ENCODE results near the gene PGBD1. TPM values are rescaled to one million over a fixed set of nuclear protein-coding genes. Genes with fewer than 3 reads are reported as not detected.
A peak's percentile ranks its signal among the peaks of the same experiment; 100 is the strongest.

Gene PGBD1
- polyA plus RNA-seq, 1 of the 3 experiments (the other 2 are of a cell fraction): 2.5 TPM

DNA sequence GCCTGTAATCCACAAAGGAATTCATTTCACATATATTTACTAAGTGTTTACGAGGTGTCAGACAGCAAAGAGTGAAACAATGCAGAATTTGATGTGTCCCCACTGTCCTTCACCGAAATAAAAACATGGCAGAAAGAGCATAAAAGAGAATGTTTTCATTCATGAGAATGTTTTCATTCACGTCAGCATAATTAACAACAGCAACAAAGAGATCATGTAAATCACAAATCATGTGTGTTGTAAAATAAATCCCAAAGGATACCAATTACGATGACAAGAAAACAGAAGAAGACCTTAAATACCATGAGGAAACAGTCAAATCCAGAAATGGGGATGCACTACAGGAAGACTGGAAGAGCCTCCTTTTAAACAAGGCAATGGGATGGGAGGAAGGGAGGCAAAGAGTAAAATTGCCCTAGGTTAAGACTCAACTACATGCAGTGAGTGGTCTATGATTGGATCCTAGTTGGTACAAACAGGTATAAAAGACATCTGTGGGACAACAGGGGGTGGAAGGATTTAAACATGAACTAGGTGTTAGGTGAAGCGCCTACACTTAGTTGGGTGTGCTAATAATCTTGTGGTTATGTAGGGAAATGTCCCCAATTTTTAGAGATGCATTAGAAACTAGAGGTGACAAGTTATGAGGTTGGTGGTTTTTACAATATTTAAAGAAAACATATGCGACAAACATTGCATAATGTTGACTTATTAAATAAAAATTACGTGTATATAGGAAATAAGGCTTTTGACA is 53.1 kb downstream of the PGBD1 start:
- DNase-seq: no peak
- WGBS (ENCODE audit: low lambda C conversion rate): 89% methylated on average over 7 of the region's 7 CpGs

DNA sequence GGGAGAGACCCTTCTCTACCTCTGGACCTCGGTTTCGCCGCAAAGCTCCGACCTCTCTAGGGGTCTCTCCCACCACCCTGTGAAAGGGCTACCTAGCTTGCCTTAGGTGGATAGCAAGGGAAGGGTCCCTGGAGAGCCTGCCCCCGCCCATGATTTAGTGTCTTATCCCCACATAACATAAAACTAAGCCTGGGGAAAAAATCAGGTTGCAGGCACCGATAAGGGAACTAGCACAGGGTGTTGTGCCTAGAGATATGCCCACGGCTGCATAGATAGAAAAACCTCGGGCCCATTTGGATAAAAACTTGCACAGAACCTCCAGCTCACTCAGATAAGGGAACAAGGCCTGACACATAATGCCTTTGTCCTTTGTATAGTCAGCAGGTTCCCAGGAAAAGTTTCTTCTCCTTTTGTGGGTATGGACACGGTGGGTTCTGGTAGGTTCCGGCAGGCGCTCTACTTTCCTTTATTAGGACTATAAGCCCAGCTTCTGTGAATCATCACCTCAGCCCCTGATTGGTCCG is 53.7 kb downstream of the PGBD1 start:
- WGBS (ENCODE audit: low lambda C conversion rate): 28% methylated on average over 12 of the region's 12 CpGs
- Histone ChIP-seq H3K4me1 (ENCODE audit: control insufficient read depth in 1 of 2, insufficient read depth in 2 of 2, low read depth in 1 of 2, low read length in 1 of 2) (peaks cover 0 to 7% of the 10 kb centered on the region in 2 experiments; a peak in 2 of 4 replicates), H3F3A (replicated peaks; ENCODE audit: insufficient read depth) (peaks cover 11% of the 10 kb centered on the region), H4K20me1 (ENCODE audit: insufficient read depth) (no peaks in the 10 kb centered on the region), H3K9ac (peak overlapping the region; percentile 10; the same call in 1 of the 2 replicates), H2AFZ (ENCODE audit: low read depth) (peak overlapping the region; percentile 80; the same call in 1 of the 2 replicates), H3K36me3 (replicated peaks in 1 of 2; ENCODE audit: control insufficient read depth in 1 of 2, insufficient read depth in 2 of 2, low read length in 1 of 2) (no peaks in the 10 kb centered on the region), H3K9me3 (no peaks in the 10 kb centered on the region), H3K9me2 (no peaks in the 10 kb centered on the region), H3K27me3 (ENCODE audit: insufficient read depth) (no peaks in the 10 kb centered on the region), H3K79me2 (ENCODE audit: insufficient read depth) (no peaks in the 10 kb centered on the region), H3K4me3 (ENCODE audit: low read depth in 2 of 2, low read length in 1 of 2) (peak overlapping the region; percentile 74 to 93), H3K27ac (ENCODE audit: low read depth in 2 of 2, low read length in 1 of 2) (peak overlapping the region; percentile 92 to 99; a peak in 3 of 4 replicates), H3K4me2 (peak overlapping the region; percentile 87)
- TF ChIP-seq, protein P1, sequence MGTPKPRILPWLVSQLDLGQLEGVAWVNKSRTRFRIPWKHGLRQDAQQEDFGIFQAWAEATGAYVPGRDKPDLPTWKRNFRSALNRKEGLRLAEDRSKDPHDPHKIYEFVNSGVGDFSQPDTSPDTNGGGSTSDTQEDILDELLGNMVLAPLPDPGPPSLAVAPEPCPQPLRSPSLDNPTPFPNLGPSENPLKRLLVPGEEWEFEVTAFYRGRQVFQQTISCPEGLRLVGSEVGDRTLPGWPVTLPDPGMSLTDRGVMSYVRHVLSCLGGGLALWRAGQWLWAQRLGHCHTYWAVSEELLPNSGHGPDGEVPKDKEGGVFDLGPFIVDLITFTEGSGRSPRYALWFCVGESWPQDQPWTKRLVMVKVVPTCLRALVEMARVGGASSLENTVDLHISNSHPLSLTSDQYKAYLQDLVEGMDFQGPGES (IDR thresholded peaks at IDR 0.05; ENCODE audit: low read depth, low read length): 0 out of 2 replicates have a peak, but pooled peaks have one; percentile 29
- no peak for TF ChIP-seq FOXM1 (IDR thresholded peaks at IDR 0.05; ENCODE audit: low read depth)
- ChIA-PET POLR2A (interaction anchor here (0.6 to 3.2 kb wide), 17 partner anchors 9 to 527 kb away, joined by 3 to 14 read pairs (median 4); partner anchors contain the start of genes PGBD1, ZKSCAN3, ZKSCAN8 and ZSCAN26), CTCF (interaction anchor here (0.6 to 5.0 kb wide), 3 partner anchors 21 to 58 kb away, joined by 3 to 29 read pairs (median 3); partner anchors contain the start of gene PGBD1)
- no peak for DNase-seq

More for the DNA sequence above, 53.1 kb downstream of the PGBD1 start:
- no peak overlapping the region for H3K9ac ChIP-seq
- H3K4me1 ChIP-seq (ENCODE audit: control insufficient read depth in 1 of 2, insufficient read depth in 2 of 2, low read depth in 1 of 2, low read length in 1 of 2): peaks cover 0 to 8% of the 10 kb centered on the region in 2 experiments; a peak in 2 of 4 replicates
- H3K9me2 ChIP-seq: no peaks in the 10 kb centered on the region
- H3F3A ChIP-seq (replicated peaks; ENCODE audit: insufficient read depth): peaks cover 11% of the 10 kb centered on the region
- no peaks in the 10 kb centered on the region for H3K9me3 ChIP-seq
- TF ChIP-seq SIN3A (IDR thresholded peaks at IDR 0.05; ENCODE audit: borderline replicate concordance, low read depth, low read length): no peak
- no peak for TF ChIP-seq JUND (IDR thresholded peaks at IDR 0.05)
- TF ChIP-seq GABPA (IDR thresholded peaks at IDR 0.05; ENCODE audit: low read depth): no peak
- no peak for TF ChIP-seq RAD21 (IDR thresholded peaks at IDR 0.05; ENCODE audit: low read length)
- no peak for TF ChIP-seq FOXM1 (IDR thresholded peaks at IDR 0.05; ENCODE audit: low read depth)
- TF ChIP-seq YY1 (IDR thresholded peaks at IDR 0.05; ENCODE audit: low read depth): no peak
- TF ChIP-seq RCOR1 (IDR thresholded peaks at IDR 0.05; ENCODE audit: low read length): no peak
- TF ChIP-seq GATA2 (CRISPR knock-in tag; IDR thresholded peaks at IDR 0.05): no peak
- H3K4me3 ChIP-seq (ENCODE audit: low read depth in 2 of 2, low read length in 1 of 2): peak overlapping the region; percentile 74 to 93; a peak in 3 of 4 replicates
- no peaks in the 10 kb centered on the region for H3K36me3 ChIP-seq (replicated peaks in 1 of 2; ENCODE audit: control insufficient read depth in 1 of 2, insufficient read depth in 2 of 2, low read length in 1 of 2)
- no peaks in the 10 kb centered on the region for H3K79me2 ChIP-seq (ENCODE audit: insufficient read depth)
- ChIA-PET POLR2A (interaction anchor here (0.8 to 2.4 kb wide), 7 partner anchors 10 to 193 kb away, joined by 3 to 14 read pairs (median 4); partner anchors contain the start of genes PGBD1 and ZKSCAN8), CTCF (interaction anchor here (0.6 to 5.0 kb wide), 4 partner anchors 21 to 57 kb away, joined by 3 to 29 read pairs (median 4); partner anchors contain the start of gene PGBD1)
- H3K27ac ChIP-seq (ENCODE audit: low read depth in 2 of 2, low read length in 1 of 2): peak overlapping the region; percentile 92 to 99; a peak in 3 of 4 replicates
- H3K4me2 ChIP-seq: peak overlapping the region; percentile 87
- H3K27me3 ChIP-seq (ENCODE audit: insufficient read depth): no peaks in the 10 kb centered on the region
- no peaks in the 10 kb centered on the region for H4K20me1 ChIP-seq (ENCODE audit: insufficient read depth)
- no peak overlapping the region for H2AFZ ChIP-seq (ENCODE audit: low read depth)
